NCI-H82 treated with DMSO at 0.1 percent for 48 hours (cell line): Measurements from ENCODE around the gene WIZ.
"Not testable (repeated sequence)": the region's sequence is repeated elsewhere in the genome, so short reads cannot be mapped to it uniquely, and the experiment has no call there.

Experiments used
- DNase-seq: peaks from one replicate; lab custom pipeline; 2025; ENCODE audit not compliant: unreplicated experiment; lab: John Stamatoyannopoulos, UW

WIZ gene

DNA sequence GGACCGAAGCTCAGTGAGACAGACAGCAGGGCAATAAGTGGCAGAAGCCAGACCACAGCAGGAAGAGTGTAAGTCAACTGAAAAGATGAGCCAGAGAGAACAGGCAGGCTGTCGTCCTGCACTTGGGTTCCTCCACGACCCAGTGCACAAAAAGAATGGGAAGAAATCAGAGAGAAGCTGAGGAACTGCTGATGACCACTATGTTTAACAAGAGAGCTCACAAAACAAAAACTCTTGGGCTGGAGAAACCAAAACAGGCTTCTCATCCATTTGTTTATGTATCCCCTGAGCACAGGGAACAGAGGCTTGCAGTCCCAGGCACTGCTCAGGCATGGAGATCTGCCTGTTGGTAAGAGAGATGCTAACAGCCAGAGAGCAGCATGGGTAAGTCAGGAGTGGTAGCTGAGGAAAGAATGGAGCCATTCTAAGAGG, 45.0 kb downstream of the WIZ start:
- no peak for DNase-seq

GRCh38 chr19:15404097-15404779, 45.5 kb downstream of the WIZ start:
- no peak for DNase-seq

DNA sequence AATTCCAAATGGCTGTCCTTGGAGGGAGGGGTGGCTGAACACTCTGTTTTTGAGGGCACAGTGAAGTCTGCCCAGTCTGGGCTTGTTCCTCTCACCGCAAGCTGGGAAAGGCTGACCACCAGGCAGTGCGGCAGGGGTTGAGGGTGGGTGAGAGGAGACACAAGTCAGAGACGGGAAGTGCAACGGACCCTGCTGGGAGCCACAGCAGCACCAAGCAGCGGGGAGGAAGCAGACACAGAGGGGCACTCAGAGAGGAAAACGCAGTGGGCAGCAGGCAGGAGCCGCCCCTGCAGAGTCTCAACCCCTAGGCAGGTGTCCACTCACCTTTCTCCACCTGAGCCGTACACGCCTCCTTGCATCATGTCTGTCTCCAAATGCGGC, 46.6 kb downstream of the WIZ start:
- no peak for DNase-seq

- no peak for DNase-seq
Measured at GRCh38 chr19:15402411-15403150, 47.2 kb downstream of the WIZ start.

- no peak for DNase-seq
Measured at GRCh38 chr19:15401397-15401710, 48.4 kb downstream of the WIZ start.

DNA sequence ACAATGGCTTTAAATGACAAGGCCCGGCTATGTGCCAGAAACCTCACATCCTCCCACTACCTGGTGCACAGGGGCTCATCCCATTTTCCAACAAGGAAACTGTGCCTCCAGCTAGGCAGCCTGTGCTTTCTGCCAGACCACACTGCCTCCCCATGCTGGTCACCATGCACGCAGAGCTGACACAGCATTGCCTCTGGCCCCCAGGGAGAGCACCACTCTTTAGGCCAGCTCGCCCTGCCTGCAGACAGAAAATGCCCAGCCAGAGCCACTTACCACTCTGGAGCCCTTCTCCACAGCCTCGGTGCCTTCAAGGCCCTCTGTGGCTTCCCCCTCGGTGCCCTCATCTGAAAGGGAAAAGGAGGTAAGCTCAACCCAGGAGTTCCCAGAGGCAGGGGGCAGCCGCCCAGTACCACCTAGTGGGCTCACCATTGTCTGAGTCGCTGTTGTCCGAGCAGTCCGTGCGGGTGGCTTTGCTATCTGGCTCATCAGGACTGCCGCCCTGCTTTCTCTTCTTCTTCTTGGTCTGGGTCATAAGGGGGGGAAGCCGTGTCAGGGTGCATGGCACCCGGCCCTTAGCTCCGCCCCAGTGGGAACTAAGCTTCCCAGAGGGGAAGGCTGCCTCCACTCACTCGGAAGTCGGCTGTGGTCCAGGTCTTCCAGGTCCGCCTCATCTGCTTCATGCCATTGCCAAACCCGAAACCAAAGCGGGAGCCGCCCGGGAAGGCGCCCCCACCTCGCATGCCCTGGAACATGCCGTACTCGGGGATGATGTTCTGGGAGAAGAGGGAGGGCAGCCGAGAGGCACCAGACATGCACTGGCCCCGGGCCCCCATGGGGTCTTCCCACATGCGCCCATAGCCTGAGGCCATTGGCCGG, 49.0 kb downstream of the WIZ start:
- no peak for DNase-seq

DNA sequence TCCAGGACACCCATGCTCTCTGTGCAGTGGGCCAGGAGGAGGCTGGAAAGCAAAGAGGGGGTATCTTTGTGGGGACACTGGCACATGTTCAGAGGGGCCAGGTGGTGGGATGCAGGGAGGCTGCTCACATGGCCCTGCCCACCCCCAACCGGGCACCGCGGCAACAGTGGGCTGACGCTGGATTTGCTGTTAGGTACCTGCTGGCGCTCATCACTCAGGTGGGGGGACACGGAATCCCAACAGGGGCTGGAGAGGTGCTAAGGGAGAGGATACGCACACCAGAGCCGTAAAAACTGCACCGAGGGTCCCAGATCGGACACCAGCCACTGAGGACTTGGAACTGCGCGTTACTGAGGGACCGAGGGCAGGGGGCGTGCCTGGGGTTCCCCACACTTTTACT, 50.1 kb downstream of the WIZ start:
- no peak for DNase-seq

DNA sequence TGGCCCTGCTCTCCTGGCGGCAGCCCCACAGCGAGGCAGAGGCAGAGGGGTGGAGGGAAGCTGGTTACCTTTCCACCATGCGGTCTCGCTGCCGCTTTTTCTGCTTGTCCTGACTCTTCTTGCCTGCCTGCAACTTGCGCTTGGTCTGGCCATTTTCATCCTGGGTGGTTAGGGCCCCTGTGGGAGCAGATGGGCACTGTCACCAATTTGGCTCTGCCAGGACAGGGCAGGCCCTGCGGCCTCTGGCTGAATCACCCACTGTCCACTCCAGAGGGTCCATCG, 50.6 kb downstream of the WIZ start:
- DNase-seq = no peak

GRCh38 chr19:15398501-15399233, 51.1 kb downstream of the WIZ start:
- no peak for DNase-seq

DNA sequence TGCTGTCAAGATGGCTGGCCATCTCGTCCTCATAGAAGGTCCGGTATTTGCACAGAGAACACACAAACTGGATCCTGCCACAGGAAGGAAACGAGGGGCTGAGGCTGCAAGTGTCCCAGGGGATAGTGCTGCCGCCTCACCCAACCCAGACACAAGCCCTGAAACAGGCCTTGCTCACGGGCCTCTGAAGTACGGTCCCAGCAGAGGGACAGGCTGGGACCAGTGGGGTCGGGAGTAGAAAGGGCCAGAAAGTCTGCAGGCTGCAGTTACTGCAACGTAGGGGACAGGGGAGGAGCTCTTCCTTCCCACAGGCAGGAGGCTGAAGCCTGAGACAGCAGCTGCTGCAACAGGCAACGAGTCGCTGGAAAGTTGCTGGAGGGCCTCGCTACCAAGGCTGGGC, 52.0 kb downstream of the WIZ start:
- no peak for DNase-seq

- DNase-seq = no peak
Measured at GRCh38 chr19:15397236-15397635, 52.5 kb downstream of the WIZ start.

DNA sequence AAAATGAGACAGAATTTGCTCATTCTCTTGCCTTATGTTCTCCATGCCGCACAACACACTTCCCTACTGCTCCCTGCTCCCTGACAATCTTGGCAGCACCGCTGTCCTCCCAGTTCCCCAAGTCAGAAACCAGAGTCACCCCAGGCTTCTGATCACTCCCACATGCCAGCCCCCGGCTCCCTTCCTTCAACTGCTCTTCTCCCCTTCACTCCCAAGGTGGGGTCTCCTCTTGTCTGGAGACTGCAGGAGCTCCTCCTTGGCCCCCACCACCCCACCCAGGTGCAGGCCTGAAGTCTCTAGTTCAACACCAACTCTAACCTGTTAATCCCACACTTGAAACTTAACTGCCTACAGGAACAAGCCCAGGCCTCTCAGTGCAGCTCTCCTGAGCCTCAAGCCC, 53.3 kb downstream of the WIZ start:
- no peak for DNase-seq

DNA sequence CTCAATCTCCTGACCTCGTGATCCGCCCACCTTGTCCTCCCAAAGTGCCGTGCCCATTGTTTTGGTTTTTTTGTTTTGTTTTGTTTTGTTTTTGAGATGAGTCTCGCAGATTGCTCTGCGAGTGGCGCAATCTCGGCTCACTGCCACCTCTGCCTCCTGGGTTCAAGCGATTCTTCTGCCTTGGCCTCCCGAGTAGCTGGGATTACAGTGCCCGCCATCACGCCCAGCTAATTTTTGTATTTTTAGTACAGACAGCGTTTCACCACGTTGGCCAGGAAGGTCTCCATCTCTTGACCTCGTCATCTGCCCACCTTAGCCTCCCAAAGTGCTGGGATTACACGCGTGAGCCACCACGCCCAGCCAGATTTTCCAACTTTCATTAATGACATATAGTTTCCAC, 54.5 kb downstream of the WIZ start:
- not testable (repeated sequence) for DNase-seq

DNA sequence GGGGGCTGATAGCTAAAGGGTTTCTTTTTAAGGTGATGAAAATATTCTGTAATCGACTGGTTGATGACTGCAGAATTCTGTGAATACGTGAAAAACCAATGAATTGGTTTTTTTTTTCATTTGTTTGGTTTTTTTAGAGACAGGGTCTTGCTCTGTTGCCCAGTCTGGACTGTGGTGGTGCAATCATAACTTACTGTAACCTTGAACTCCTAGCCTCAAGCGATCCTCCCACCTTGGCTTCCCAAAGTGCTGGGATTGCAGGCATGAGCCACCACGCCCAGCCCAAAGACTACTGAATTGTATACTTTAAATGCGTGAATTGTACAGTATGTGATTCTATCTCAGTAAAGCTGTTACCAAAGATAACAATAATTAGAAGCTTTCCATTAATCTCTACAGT, 55.3 kb downstream of the WIZ start:
- no peak for DNase-seq

- no peak for DNase-seq
Measured at GRCh38 chr19:15393963-15394362, 55.8 kb downstream of the WIZ start.

GRCh38 chr19:15390814-15391213, 58.9 kb downstream of the WIZ start:
- no peak for DNase-seq

DNA sequence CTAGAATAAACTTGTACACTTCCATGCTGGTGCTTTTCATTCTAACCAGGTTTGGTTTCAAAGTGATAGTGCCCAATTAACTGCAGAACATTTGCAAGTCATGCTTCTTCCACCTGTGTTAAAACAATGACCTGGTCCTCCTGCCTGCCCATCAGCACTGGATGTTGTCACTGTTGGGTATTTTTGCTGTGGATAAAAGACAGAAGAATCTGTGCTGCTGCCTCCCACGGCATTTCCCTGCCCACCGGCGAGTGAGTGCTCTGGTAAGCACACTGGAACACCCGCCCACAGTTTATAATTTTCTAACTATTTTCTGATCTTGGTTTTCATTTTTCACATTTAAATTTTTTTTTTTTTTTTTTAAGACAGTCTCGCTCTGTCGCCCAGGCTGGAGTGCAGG, 67.9 kb downstream of the WIZ start:
- DNase-seq = no peak

DNA sequence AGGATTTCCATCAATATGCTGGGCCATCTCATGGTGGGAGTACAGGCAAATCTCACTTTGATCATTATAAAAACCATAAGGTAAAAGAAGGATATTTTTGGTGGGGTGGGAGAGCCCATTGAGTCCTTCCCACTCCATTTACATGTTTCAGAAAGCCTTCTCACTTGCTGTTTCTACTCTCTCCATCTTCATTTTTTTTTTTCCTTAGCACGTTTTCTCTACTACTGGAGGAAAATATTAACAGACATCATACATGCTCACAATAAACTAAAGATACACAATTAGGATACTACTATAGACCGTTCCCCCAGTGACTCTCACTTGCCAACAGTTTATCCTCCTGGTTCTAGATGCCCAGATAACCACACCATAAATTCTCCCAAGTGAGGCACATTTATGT, 68.3 kb downstream of the WIZ start:
- DNase-seq = no peak

GRCh38 chr19:15379999-15380647, 69.6 kb downstream of the WIZ start:
- DNase-seq = peak; percentile 35

- DNase-seq = peak; percentile 97
Measured at GRCh38 chr19:15379083-15379998, 70.4 kb downstream of the WIZ start, which contains the start of gene AKAP8. Gene AKAP8, minus strand, starts transcription at chr19:15379787. Its CDS starts 56 bp downstream, at chr19:15379731.
